ENCODE measurements around the gene UGT1A7.

UGT1A7 gene

DNA sequence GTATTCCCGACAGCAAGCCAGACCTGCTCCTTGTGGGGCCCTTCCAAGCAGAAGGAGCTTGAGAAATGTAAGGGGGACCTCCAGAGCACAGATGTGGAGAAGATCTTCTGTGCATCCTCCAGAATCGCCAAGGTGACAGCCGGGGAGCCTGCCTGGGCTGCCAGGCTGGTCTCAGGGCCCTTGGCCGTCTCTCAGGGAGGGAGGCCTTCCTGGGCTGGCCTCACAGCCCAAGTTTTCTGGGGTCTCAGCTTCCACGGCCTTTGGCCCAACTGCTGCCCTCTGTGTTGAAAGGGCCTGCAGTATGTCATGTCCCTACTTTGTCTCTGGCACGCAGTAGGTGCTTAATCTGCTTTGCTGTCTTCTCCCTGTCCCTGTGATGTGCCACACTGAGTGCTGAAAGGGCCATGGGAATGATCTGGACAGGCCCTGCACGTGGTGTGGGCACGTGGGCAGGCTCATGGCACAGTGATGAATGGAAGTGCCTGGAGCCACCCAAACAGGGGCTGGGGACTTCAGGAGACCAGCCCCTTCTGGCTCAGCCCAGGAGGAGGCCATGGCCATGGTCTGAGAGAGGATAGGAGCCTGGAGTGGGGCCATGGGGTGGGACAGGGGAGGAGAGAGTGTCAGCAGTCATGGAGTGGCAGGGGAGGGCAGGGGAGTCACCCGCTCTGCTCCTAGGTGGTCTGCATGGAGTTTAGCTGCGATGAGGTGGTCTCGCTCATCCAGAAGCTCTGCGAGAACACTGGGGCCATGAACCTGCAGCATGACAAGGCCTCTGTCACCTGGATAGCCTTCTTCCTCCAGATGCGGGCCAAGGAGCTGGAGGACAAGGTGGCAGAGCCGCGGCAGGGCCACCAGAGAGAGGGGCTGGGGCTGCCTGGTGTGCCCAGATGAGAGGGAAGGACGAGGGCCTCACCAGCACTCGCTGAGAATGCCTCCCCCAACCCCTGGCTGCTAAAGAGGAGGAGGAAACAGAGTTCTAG, 137.2 kb downstream of the UGT1A7 start:
- DNase-seq (ENCODE audit: low read depth), result no peak

- DNase-seq (ENCODE audit: low read depth), result no peak
These were observed 138.4 kb downstream of the UGT1A7 start for GRCh38 chr2:233819884-233820773.

GRCh38 chr2:233820774-233821105, 139.0 kb downstream of the UGT1A7 start:
- no peak for DNase-seq (ENCODE audit: low read depth)

GRCh38 chr2:233821196-233821595, 139.5 kb downstream of the UGT1A7 start:
- no peak for DNase-seq (ENCODE audit: low read depth)

GRCh38 chr2:233821709-233822100, 140.0 kb downstream of the UGT1A7 start:
- no peak for DNase-seq (ENCODE audit: low read depth)

DNA sequence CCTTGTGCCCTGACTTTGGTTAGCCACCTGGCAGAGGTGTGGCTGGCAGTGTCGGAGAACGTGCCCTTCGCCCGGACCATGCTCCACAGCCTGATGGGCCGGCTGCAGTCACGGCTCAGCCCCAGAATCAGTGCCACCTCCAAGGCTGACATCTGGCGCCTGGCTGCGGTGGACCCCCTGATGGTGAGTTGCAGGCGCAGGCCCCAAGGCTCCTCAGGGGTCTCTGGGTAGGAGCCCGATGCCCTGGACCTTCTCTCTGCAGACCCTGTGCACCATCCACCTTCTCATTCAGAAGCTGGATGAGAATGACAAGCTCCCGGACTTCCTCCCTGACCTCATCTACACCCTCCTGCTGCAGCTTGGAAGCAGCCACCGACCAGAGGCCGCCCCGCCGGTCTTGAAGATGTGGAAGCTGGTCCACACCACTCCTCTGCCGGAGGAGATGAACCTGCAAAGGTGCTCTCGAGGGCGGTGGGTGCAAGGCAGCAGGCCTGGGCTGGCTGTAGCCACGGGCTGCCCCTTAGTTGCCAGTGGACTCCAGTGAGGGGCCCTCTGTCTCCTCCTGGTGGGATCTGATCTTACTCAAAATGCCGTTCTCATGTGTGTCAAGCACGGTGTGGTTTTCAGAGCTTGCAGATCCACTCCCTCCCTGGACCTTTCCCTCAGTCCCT, 140.5 kb downstream of the UGT1A7 start:
- no peak for DNase-seq (ENCODE audit: low read depth)

Data from GM04503 (cell line).